UCSD-AML1 (cell line): ENCODE measurements around the gene TMEM39B.
"Not testable (repeated sequence)": the region's sequence is repeated elsewhere in the genome, so short reads cannot be mapped to it uniquely, and the experiment has no call there.

Source experiments
- DNase-seq: peaks from one replicate; lab custom pipeline; 2025; ENCODE audit not compliant: unreplicated experiment; lab: John Stamatoyannopoulos, UW

TMEM39B gene

GRCh38 chr1:32068957-32069588, 3.7 kb upstream of the TMEM39B start:
- no peak for DNase-seq

GRCh38 chr1:32071758-32072621, 749 bp upstream of the TMEM39B start:
- DNase-seq = no peak

GRCh38 chr1:32073299-32074229, 825 bp downstream of the TMEM39B start:
- DNase-seq = no peak

GRCh38 chr1:32074841-32075240, 2.1 kb downstream of the TMEM39B start:
- DNase-seq = no peak

GRCh38 chr1:32077451-32077850, 4.7 kb downstream of the TMEM39B start:
- DNase-seq = no peak

GRCh38 chr1:32082022-32082421, 9.3 kb downstream of the TMEM39B start:
- no peak for DNase-seq

- DNase-seq = not testable (repeated sequence)
Observed at GRCh38 chr1:32086381-32086780, 13.6 kb downstream of the TMEM39B start.

GRCh38 chr1:32091176-32091575, 18.4 kb downstream of the TMEM39B start:
- DNase-seq = no peak

GRCh38 chr1:32091591-32091990, 18.9 kb downstream of the TMEM39B start:
- no peak for DNase-seq

- DNase-seq = no peak
Observed at GRCh38 chr1:32094746-32095521, 22.2 kb downstream of the TMEM39B start.

GRCh38 chr1:32099426-32099825, 26.7 kb downstream of the TMEM39B start:
- no peak for DNase-seq

- peak; percentile 51 for DNase-seq
Observed at GRCh38 chr1:32100359-32100758, 27.6 kb downstream of the TMEM39B start.

- no peak for DNase-seq
Observed at GRCh38 chr1:32100807-32101708, 28.3 kb downstream of the TMEM39B start.

GRCh38 chr1:32104127-32104526, 31.4 kb downstream of the TMEM39B start:
- no peak for DNase-seq

GRCh38 chr1:32105338-32105737, 32.6 kb downstream of the TMEM39B start:
- no peak for DNase-seq

- DNase-seq = no peak
Observed at GRCh38 chr1:32106663-32107275, 34.0 kb downstream of the TMEM39B start.

GRCh38 chr1:32107742-32108661, 35.3 kb downstream of the TMEM39B start, which contains the start of gene KPNA6:
KPNA6 (plus strand) TSS chr1:32108056; CDS start chr1:32108131, 75 bp downstream.
- DNase-seq = peak; percentile 84

- no peak for DNase-seq
Observed at GRCh38 chr1:32111040-32111623, 38.4 kb downstream of the TMEM39B start.
